Naive B cell (primary cell): ENCODE data around the gene UFD1. TPM values are rescaled to one million over a fixed set of nuclear protein-coding genes. Genes with fewer than 3 reads are reported as not detected.

Experiments
- ATAC-seq, 2 donors: fragments of 150-1000 bp; cut with Tn5 transposase; 2 replicates each; pipeline ENCODE4 v1.10.0; 2021; ENCODE audit warnings: low read depth in 2 of 2, mild to moderate bottlenecking in 2 of 2, moderate library complexity in 2 of 2
- DNase-seq: peaks from one replicate; pipeline ENCODE4 v3.0.0; 2022
- H3K27ac Mint-ChIP-seq, 6 donors: one replicate each; pipeline ENCODE4 v1.8.0; 2020 to 2022; ENCODE audit warnings: mild to moderate bottlenecking in 6 of 6, mixed read lengths in 6 of 6, moderate library complexity in 5 of 6, inconsistent platforms in 2 of 6
- H3K27me3 Mint-ChIP-seq, 3 donors: one replicate each; pipeline ENCODE4 v1.8.0; 2021 to 2022; ENCODE audit warnings: mixed read lengths in 3 of 3, mild to moderate bottlenecking in 1 of 3
- H3K36me3 Mint-ChIP-seq, 2 donors: one replicate each; pipeline ENCODE4 v1.8.0; 2020 to 2022; ENCODE audit warnings: mixed read lengths in 2 of 2, inconsistent platforms in 1 of 2, mild to moderate bottlenecking in 1 of 2
- H3K4me1 Mint-ChIP-seq, 3 donors: one replicate each; pipeline ENCODE4 v1.8.0; 2020 to 2022; ENCODE audit warnings: mixed read lengths in 3 of 3, inconsistent platforms in 1 of 3, mild to moderate bottlenecking in 1 of 3, moderate library complexity in 1 of 3
- H3K4me3 Mint-ChIP-seq, 8 donors: one replicate each; pipeline ENCODE4 v1.8.0; 2020 to 2022; ENCODE audit warnings: mild to moderate bottlenecking in 8 of 8, mixed read lengths in 8 of 8, moderate library complexity in 8 of 8, inconsistent platforms in 2 of 8
- H3K9me3 Mint-ChIP-seq, 7 donors: one replicate each; pipeline ENCODE4 v1.8.0; 2020 to 2022; ENCODE audit warnings: mixed read lengths in 7 of 7, mild to moderate bottlenecking in 5 of 7, inconsistent platforms in 2 of 7, moderate library complexity in 1 of 7
- polyA plus RNA-seq, 6 donors: library from polyadenylated mRNA; unstranded; fragments of 300-500 nt; fragmentation: Illumina TruSeq; gene quantifications; one replicate each; pipeline ENCODE4 v1.2.3, GENCODE V29; 2021; ENCODE audit warnings: low read depth in 6 of 6

The UFD1 gene, protein sequence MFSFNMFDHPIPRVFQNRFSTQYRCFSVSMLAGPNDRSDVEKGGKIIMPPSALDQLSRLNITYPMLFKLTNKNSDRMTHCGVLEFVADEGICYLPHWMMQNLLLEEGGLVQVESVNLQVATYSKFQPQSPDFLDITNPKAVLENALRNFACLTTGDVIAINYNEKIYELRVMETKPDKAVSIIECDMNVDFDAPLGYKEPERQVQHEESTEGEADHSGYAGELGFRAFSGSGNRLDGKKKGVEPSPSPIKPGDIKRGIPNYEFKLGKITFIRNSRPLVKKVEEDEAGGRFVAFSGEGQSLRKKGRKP
- 100 to 1,000 TPM in 1 of 6 donors, 10 to 100 TPM in 5; 55.0 to 107 (median 61.8) TPM for polyA plus RNA-seq

DNA sequence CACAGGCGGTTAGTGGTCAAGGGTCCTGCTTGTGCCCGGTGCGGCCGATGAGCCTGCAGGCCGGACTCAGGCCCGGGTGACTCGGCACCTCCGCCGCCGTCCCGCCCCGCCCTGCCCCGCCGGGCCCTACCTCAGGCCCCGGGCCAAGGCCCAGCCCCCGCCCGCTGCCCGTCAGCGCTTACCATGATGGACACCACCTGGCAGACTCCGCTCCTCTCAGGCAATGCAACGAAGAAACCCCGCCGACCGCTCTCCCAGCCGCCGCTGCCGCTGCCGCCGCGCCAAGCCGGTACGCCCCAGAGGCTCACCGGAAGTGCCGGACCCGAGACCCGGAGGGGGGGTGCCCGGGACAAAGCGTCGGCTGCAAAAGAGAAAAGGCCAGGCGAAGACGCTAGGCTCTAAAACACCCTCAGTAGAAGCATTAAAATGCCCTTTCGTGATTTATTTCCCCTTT is at the start of gene UFD1:
Gene UFD1, minus strand, starts transcription at position 293 of the 454 bp plus-strand sequence. Its CDS starts 108 bp downstream, at position 185.
- no peaks in the 10 kb centered on the region for H3K9me3 Mint-ChIP-seq
- H3K27ac Mint-ChIP-seq: peak within 1 kb of the TSS; percentile 100
- DNase-seq: peak; percentile 81
- peak within 1 kb of the TSS; percentile 89 to 98 (median 98) for H3K4me3 Mint-ChIP-seq
- peaks cover 25 to 35% (median 31%) of the 10 kb centered on the region in 3 donors for H3K4me1 Mint-ChIP-seq
- no peaks in the 10 kb centered on the region for H3K27me3 Mint-ChIP-seq
- no peaks in the 10 kb centered on the region for H3K36me3 Mint-ChIP-seq
- ATAC-seq: peak; percentile 59

DNA sequence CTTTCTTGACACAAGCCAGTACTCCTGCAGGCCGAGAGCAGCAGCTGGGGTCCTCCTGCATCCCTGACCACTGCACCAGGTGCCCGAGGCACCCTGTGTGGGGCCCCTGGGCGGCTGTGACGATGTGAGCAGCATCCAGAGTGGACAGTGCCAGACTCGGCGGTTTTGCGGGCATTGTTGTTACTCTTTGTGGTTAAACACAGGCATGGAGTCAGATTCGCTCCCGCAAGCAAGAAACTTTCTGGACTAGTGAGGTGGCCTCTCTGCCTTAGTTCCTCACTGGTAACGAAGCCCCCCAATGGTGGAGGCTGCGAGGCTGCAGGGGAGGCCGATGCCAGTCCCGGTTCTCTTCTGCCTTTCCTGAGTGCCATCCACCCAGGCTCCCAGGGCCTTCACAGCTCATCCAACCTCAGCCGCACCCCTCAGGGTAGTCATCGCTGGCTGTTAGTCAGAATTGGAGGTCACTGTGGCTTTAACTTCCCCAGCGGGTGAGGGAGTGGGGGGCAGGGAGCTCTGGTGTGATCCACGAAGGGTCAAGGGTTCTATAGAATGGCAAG is 48.9 kb upstream of the UFD1 start:
- ATAC-seq (no peak), DNase-seq (no peak)
- no peaks in the 10 kb centered on the region for H3K9me3 Mint-ChIP-seq
- no peaks in the 10 kb centered on the region for H3K36me3 Mint-ChIP-seq
- H3K4me3 Mint-ChIP-seq: no peak overlapping the region
- H3K27ac Mint-ChIP-seq: no peak overlapping the region
- peaks cover 6 to 7% (median 6%) of the 10 kb centered on the region in 3 donors for H3K4me1 Mint-ChIP-seq
- peaks cover 6 to 53% (median 43%) of the 10 kb centered on the region in 3 donors for H3K27me3 Mint-ChIP-seq

DNA sequence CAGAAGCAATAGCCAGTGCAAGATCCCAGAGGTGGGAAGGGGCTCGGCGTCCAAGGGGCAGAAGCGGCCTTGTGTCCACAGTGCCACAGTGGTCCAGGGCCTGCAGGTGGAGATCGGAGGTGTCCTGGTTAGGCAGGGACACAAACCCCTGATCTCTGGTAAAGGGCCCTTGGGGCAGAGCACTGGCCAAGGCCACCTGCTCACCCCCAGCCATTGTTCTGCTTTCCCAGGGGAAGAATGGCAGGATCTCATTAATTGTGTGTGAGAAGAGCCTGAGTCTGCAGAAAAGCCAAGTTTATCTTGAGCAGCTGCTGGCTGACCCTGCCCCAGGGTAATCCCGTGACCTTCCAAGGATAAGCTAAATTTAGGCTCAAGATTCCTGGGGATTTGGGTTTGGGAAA is 48.3 kb upstream of the UFD1 start:
- Mint-ChIP-seq H3K4me3 (no peak overlapping the region), H3K36me3 (no peaks in the 10 kb centered on the region), H3K27ac (no peak overlapping the region), H3K27me3 (peaks cover 6 to 58% (median 44%) of the 10 kb centered on the region in 3 donors), H3K4me1 (peaks cover 6 to 7% (median 6%) of the 10 kb centered on the region in 3 donors), H3K9me3 (no peaks in the 10 kb centered on the region)
- ATAC-seq (no peak), DNase-seq (no peak)

DNA sequence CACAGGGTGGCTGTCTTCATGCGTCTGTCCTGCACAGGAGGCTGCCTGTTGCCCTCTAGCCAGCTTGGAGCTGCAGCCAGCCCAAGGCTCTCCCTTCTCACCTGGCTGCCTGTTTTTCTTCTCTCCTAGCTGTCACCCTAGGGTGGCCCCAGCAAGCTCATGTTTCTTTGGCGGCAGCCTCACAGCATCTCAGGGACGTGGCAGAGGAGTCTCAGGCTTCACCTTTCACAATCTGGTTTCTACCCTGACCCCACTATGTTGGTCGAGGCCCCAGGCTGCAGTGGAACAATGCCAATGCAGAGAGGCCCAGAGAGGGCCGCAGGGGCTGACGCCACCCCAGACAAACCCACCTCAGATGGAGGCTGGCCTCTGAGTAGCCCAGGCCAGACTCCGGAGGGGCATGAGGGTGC is 47.7 kb upstream of the UFD1 start:
- DNase-seq (no peak), ATAC-seq (no peak)
- Mint-ChIP-seq H3K4me1 (peaks cover 6 to 7% (median 6%) of the 10 kb centered on the region in 3 donors), H3K9me3 (no peaks in the 10 kb centered on the region), H3K4me3 (peak overlapping the region in 1 of 8 donors; percentile 46), H3K27me3 (peaks cover 6 to 64% (median 44%) of the 10 kb centered on the region in 3 donors), H3K36me3 (no peaks in the 10 kb centered on the region), H3K27ac (no peak overlapping the region)

DNA sequence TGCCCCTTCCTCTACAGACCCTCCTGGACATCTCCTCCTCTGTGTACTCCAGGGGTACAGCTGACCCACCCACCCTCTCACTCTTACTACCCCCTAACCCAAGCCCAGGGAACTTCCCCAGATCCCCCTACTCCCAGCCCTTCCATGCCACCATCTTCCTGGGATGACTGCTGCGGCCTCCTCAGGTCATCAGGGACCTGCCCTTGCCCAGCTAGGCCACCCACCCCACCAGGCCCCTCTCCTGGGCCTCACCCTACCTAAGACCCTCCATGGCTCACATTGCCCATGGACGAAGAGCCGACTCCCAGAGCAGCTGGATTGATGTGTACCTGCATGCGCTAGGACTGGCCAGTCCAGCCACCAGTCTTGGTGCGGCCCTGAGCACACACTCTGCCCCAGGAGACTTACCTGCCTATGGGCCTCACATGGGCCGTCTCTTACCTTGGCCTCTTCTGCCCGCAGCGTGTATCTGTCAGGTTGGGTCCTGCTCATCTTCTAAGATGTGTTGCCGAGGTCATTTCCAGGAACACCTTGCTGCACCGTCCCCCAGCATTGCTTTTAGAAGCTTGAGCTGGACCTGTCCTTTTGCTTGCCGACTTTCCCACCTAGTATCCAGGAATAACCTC is 47.2 kb upstream of the UFD1 start:
- ATAC-seq: no peak
- H3K27ac Mint-ChIP-seq: peak overlapping the region in 1 of 6 donors; percentile 75
- H3K36me3 Mint-ChIP-seq: no peaks in the 10 kb centered on the region
- H3K4me3 Mint-ChIP-seq: peak overlapping the region in 2 of 8 donors; percentile 12 to 46
- no peak for DNase-seq
- peaks cover 6 to 64% (median 44%) of the 10 kb centered on the region in 3 donors for H3K27me3 Mint-ChIP-seq
- peaks cover 6 to 7% (median 6%) of the 10 kb centered on the region in 3 donors for H3K4me1 Mint-ChIP-seq
- H3K9me3 Mint-ChIP-seq: no peaks in the 10 kb centered on the region

DNA sequence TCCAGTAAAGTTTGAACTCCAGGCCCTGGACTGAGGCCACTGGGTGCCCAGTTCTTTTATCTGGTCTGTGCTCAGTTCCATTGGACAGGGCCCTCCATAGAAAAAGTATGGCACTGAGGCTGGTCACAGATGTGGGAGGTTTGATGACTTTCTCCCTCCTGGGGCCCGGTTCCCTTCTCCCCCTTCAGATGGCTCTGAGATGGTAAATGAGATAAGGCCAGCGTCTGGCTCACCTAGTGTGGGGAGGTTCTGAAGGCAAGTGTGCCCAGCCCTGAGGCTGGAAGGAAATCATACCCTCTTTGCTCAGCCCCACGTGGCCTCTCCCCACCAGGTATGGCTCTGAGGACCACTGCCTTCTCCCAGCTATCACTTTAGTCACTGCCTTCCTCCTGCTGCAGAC is 46.7 kb upstream of the UFD1 start:
- H3K4me3 Mint-ChIP-seq: peak overlapping the region in 1 of 8 donors; percentile 12
- DNase-seq (no peak), ATAC-seq (no peak)
- no peaks in the 10 kb centered on the region for H3K9me3 Mint-ChIP-seq
- peaks cover 6 to 60% (median 41%) of the 10 kb centered on the region in 3 donors for H3K27me3 Mint-ChIP-seq
- no peak overlapping the region for H3K27ac Mint-ChIP-seq
- H3K4me1 Mint-ChIP-seq: peaks cover 6 to 7% (median 6%) of the 10 kb centered on the region in 3 donors
- H3K36me3 Mint-ChIP-seq: no peaks in the 10 kb centered on the region

DNA sequence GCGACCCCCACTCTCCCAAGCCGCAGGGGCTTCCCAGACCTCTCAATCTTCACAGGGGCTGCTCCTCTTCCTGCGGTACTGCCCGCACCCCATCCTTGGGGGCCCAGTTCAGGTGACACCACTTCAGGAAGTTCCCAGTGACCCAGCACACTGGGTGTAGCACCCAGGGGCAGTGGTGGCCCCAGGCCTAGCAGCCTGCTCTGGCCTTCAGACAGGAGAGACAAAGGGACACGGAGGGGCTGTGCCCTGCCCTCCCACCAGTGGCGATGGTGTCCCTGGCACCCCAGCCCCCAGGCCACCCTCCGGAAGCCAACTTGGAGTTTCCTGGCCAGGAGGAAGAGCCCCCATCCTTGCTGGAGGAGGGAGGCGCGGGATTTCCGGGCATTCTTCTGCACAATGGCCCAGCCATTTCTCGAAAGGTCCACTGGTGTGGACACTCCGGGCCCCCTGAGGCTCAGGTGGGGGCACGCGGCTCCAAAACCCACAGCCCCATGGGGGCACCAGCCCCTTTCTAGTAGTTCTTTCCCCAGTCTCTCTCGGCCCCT is 46.2 kb upstream of the UFD1 start:
- H3K36me3 Mint-ChIP-seq: no peaks in the 10 kb centered on the region
- ATAC-seq: no peak
- H3K9me3 Mint-ChIP-seq: no peaks in the 10 kb centered on the region

DNA sequence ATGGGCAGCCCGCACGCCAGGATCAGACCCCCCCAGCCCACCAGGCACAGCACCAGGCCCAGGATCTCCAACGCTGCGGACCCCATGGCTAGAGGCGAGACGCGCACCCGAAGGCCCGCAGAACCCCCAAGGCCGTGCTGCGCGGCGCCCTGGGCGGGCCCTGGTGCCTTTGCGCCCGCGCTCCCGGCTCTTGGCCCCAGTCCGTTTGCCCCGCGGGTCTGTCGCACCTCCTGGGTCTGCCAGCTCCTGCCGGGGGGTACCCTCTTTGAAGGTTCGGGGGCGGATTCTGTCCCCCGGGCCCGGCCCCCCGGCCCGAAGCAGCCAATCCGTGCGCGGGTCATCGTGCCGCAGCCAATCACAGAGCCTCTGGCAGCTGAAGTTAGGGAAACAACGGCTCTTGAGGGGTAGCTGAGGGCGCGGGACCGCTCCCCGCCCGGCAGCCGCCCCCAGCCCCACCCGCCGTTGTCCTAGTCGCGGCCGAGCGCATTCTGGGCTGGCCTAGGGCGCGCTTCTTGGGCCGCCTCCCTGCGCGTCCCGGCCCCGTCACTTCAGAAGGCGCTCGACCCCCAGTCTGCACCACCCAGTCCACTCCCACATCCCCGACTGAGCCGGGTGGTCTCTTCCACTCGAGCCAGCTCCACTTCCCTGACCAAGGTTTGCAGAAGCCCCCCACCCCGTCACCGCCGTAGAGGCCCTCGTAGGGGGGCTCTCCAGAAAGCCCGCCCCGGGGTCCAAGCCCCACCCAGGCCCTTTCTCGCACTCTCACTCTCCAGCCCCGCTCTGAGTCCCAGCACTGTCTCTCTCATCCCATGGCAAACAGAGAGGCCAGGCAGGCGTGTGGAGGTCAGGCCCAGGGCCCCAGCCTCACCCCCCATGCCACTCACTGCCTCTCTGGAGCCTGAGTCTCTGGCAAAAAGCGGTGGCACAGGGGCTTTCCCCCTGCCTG is 45.5 kb upstream of the UFD1 start, which contains the start of gene CLDN5:
Gene CLDN5, minus strand, starts transcription at position 241 of the 946 bp plus-strand sequence. Its CDS starts 155 bp downstream, at position 86.
- Mint-ChIP-seq H3K9me3 (no peaks in the 10 kb centered on the region), H3K4me1 (peaks cover 6 to 7% (median 6%) of the 10 kb centered on the region in 3 donors), H3K27me3 (peaks cover 6 to 54% (median 39%) of the 10 kb centered on the region in 3 donors), H3K36me3 (no peaks in the 10 kb centered on the region), H3K27ac (no peak within 1 kb of the TSS), H3K4me3 (peak within 1 kb of the TSS in 6 of 8 donors; percentile 56 to 78 (median 68))
- DNase-seq: no peak
- ATAC-seq: no peak

More for the DNA sequence above, 46.2 kb upstream of the UFD1 start:
- Mint-ChIP-seq H3K27ac (no peak overlapping the region), H3K4me1 (peaks cover 6 to 7% (median 6%) of the 10 kb centered on the region in 3 donors), H3K27me3 (peaks cover 6 to 55% (median 39%) of the 10 kb centered on the region in 3 donors), H3K4me3 (peak overlapping the region in 3 of 8 donors; percentile 25 to 70 (median 65))
- DNase-seq: no peak

DNA sequence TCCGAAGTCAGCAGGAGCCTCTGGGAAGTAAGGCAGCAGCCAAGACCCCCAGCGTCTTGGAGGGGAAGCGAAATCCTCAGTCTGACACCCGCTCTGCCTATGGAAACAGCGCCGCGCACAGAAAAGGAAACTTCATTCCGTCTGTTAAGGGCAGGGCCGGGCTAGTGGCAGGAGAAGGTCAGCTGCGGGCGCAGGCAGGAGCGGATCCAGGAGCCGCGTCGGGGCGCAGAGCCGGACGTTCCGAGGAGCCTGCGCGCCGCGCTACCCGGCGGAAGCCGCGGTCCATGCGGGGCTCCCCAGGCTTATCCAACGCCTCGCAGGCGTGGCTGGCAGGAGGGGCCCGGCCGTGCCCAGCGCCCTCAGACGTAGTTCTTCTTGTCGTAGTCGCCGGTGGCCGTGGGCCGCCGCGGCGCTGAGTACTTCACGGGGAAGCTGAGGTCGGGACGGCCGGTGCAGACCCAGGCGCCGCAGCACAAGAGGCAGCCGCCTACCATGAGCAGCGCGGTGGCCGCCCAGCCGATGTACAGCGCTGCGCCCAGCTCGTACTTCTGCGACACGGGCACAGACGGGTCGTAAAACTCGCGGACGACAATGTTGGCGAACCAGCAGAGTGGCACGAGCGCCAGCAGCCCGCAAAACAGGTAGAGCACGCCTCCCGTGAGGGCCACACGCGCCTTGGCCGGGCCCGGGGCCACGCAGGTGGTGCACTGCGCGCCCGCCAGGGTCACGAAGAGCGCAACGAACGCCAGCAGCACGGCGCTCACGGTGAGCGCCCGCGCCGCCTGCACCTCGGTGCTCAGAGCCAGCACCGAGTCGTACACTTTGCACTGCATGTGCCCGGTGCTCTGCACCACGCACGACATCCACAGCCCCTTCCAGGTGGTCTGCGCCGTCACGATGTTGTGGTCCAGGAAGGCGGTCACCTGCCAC is 44.5 kb upstream of the UFD1 start:
- H3K4me3 Mint-ChIP-seq: peak overlapping the region in 3 of 8 donors; percentile 30 to 56 (median 56)
- peaks cover 6 to 51% (median 39%) of the 10 kb centered on the region in 3 donors for H3K27me3 Mint-ChIP-seq
- no peak overlapping the region for H3K27ac Mint-ChIP-seq
- H3K36me3 Mint-ChIP-seq: no peaks in the 10 kb centered on the region
- peaks cover 6 to 7% (median 6%) of the 10 kb centered on the region in 3 donors for H3K4me1 Mint-ChIP-seq
- no peaks in the 10 kb centered on the region for H3K9me3 Mint-ChIP-seq
- ATAC-seq (no peak), DNase-seq (no peak)

DNA sequence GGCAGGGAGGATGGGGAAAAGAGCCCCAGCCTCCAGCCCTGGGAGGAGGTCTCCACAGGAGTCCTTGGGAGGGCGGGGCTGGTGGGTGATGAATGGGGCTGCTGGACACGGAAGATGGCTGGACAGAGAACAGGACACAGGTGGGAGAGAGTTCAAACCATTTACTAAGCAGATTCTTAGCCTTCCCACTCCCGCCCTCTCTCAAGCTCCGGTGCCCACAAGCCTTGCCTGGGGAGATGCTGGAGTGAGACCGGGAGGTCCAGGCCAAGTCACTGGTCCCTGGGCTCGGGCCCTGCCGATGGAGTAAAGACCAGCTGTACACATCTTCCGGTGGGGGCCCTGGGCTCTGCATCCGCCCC is 43.9 kb upstream of the UFD1 start:
- Mint-ChIP-seq H3K27ac (peak overlapping the region in 1 of 6 donors; percentile 91), H3K4me3 (peak overlapping the region in 4 of 8 donors; percentile 29 to 37 (median 34)), H3K4me1 (peaks cover 6 to 7% (median 6%) of the 10 kb centered on the region in 3 donors), H3K36me3 (no peaks in the 10 kb centered on the region), H3K9me3 (no peaks in the 10 kb centered on the region), H3K27me3 (peaks cover 6 to 44% (median 39%) of the 10 kb centered on the region in 3 donors)
- DNase-seq (no peak), ATAC-seq (no peak)

DNA sequence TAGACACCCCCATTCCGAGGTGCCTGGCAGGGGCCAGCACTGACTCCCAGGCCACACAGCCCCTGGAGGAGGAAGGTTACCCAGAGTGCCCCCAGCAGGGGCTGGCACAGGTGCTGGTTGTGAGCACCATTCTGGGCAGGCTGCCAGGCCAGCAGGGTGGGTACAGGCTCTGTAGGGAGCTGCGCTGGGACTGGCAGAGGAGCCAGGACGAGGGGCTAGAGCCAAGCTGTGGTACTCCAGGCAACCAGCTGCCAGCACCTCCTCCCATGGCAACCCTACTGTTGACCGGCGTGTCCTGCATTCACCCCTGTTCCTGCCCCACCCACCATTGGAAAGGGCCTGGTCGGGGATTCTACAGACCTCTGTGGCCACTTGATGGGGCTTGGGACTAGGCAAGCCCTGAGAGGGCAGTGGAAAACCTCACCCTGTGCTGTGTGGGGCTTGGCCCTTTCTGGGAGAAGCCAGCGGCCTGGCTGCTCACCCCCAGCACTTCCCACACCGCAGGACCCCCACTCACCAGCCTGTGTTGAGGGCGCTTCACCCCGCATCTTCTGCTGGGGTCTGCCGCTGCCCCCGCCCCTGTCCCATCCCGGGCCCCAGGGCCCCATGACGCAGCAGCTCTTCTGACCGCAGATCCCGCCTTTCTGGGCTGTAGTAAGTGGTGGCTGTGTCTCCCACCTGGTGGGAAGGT is 43.3 kb upstream of the UFD1 start:
- Mint-ChIP-seq H3K9me3 (no peaks in the 10 kb centered on the region), H3K4me3 (peak overlapping the region in 2 of 8 donors; percentile 30 to 37), H3K27me3 (peaks cover under 1 to 43% (median 37%) of the 10 kb centered on the region in 3 donors), H3K4me1 (peaks cover 6 to 7% (median 6%) of the 10 kb centered on the region in 3 donors), H3K27ac (no peak overlapping the region), H3K36me3 (no peaks in the 10 kb centered on the region)
- ATAC-seq (no peak), DNase-seq (no peak)
